ENCODE results near the gene DMBT1.

GRCh38 chr10:122678266-122678665 lies 117.7 kb downstream of the DMBT1 start:
- no peak for TF ChIP-seq POLR2A (IDR thresholded peaks at IDR 0.05; ENCODE audit: extremely low read depth, insufficient read length)
- TF ChIP-seq CTCF (IDR thresholded peaks at IDR 0.05; ENCODE audit: low read depth, low read length) = no peak
- TF ChIP-seq MYC (IDR thresholded peaks at IDR 0.05; ENCODE audit: low read depth, low read length) = no peak
- no peak for TF ChIP-seq MAX (IDR thresholded peaks at IDR 0.05; ENCODE audit: low read depth, low read length)

Data from NB4 (cell line).